GM21619 (cell line): ENCODE measurements around the gene HCFC2.
"Not testable (repeated sequence)": the region's sequence is repeated elsewhere in the genome, so short reads cannot be mapped to it uniquely, and the experiment has no call there.

ENCODE experiments used
- ATAC-seq: cut with Tn5 transposase; IDR thresholded peaks from one replicate; pipeline ENCODE4 v1.9.1; 2021; ENCODE audit not compliant: unreplicated experiment

The HCFC2 gene

DNA sequence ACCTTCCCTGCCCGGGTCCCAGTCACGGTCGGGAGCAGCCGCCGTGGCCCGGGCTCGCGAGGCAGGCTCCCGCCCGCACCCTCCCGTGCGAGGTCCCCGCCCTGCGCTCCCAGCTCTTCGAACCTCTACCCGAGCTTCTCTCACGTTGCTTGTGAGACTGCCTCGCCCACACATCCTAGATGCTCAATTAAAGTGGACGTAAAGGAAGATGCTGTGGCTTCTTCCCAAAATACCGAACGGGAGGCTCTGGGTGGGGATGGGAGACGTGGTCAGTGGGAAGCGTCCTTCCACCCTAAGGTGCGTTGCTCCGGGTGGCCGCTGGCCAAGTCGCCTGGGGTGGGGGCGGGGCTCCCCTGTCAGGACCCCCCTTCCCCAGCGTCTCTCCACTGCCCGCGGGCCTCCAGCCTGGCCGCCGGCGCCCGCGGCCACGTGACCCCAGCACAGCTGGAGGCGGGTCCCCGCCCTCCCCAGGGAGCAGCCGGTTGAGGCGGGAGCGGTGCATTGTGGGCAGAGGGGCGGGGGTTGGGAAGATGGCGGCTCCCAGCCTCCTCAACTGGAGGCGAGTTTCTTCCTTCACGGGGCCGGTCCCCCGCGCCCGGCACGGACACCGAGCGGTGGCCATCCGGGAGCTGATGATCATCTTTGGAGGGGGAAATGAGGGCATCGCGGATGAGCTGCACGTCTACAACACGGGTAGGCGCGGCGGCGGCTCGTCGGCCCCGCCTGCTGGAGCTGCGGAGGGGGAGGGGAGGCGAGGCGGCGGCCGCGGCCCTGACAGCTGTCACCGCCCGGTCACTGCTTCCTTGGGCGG, at the start of gene HCFC2:
Gene HCFC2 (plus strand): TSS at position 501 of the 811 bp plus-strand sequence. CDS start 30 bp downstream, at position 531.
- peak; percentile 86 for ATAC-seq

DNA sequence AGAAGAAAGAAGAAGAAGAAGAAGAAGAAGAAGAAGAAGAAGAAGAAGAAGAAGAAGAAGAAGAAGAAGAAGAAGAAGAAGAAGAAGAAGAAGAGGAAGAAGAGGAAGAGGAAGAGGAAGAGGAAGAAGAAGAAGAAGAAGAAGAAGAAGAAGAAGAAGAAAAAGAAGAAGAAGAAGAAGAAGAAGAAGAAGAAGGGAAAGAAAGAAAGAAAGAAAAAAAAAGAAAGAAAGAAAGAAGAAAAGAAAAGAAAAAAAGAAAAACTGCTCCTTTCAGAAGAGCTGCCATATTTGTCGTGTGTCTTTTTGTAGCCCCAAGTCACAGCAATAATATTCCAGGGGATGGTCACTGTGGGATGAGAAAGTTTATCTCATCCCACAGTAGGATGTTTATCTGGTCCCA, 42.5 kb upstream of the HCFC2 start:
- ATAC-seq = not testable (repeated sequence)

DNA sequence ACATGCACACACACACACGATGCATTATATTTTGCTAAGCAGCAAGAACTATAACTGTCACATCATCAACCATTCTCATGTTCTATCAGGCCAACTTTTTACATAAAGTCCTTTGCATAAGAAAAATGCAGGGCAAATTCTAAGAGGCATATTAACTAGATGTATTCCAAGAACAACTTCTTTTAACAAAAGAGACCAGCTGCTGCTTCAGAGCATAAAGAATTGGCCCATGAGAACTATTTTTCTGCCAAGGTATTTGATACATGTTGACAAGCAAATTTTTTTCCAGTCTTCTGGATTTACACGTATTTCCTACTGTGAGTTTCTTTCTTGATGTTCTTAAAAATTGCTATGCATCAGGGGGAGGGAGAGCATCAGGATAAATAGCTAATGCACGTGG, 41.5 kb upstream of the HCFC2 start:
- no peak for ATAC-seq

- no peak for ATAC-seq
Measured at GRCh38 chr12:104023710-104024109, 40.6 kb upstream of the HCFC2 start.

DNA sequence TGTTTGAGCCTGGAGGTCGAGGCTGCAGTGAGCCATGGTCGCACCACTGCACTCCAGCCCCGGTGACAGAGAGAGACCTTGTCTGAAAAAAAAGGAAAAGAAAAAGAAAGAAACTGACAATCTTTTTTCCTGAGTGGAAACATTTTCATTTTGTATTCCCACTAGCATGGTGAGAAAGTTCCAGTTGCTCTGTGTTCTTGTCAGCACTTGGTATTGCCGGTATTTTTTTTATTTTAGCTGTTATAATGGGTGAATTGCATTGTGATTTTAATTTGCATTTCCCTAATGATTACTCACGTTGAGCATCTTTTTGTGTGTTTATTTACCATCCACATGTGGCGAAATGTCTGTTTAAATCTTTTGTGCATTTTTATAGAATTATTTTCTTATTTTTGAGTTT, 40.0 kb upstream of the HCFC2 start:
- ATAC-seq = no peak

DNA sequence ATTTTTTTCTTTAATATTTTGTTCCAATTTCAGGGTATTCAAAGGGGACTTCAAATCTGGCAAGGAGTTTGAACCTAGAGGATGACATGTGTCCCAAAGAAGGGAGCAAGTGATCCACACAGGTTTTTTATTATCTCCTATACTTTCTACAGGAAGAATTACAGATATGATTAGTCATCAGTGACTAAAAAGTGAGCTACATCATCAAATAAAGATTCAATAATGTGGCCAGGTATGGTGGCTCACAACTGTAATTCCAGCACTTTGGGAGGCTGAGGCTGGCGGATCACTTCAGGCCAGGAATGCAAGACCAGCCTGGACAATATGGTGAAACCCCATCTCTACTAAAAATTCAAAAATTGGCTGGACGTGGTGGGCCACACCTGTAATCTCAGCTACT, 38.6 kb upstream of the HCFC2 start:
- ATAC-seq = no peak

- ATAC-seq = no peak
Measured at GRCh38 chr12:104026841-104027599, 37.3 kb upstream of the HCFC2 start.

DNA sequence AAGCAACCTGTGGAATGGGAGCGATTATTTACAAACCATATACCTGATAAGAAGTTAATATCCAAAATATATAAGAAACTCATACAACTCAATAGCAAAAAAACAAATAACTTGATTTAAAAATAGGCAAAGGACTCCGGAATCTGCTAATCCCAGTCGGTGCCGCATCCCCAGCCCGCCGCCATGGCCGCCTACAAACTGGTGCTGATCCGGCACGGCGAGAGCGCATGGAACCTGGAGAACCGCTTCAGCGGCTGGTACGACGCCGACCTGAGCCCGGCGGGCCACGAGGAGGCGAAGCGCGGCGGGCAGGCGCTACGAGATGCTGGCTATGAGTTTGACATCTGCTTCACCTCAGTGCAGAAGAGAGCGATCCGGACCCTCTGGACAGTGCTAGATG, 33.7 kb upstream of the HCFC2 start:
- not testable (repeated sequence) for ATAC-seq

DNA sequence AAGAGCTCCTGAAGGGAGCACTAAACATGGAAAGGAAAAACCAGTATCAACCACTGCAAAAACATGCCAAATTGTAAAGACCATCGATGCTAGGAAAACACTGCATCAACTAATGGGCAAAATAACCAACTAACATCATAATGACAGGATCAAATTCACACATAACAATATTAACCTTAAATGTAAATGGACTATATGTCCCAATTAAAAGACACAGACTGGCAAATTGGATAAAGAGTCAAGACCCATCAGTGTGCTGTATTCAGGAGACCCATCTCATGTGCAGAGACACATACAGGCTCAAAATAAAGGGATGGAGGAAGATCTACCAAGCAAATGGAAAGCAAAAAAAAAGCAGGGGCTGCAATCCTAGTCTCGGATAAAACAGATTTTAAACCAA, 28.2 kb upstream of the HCFC2 start:
- ATAC-seq = not testable (repeated sequence)

GRCh38 chr12:104039769-104040168, 24.6 kb upstream of the HCFC2 start:
- ATAC-seq = not testable (repeated sequence)

DNA sequence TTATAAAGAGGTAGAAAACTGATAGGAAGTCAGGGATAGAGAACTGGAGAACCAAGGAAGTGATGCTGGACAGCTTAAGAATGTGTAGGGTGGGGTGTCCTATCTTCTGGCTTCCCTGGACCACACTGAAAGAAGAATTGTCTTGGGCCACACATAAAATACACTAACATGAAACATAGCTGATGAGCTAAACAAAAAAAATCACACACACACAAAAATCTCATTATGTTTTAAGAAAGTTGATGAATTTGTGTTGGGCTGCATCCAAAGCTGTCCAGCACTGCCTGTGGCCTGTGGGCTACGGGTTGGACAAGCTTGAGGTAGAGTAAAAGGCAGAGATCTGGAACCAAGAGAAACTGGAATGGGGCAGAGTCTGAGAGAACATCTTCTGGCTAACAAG, 21.8 kb upstream of the HCFC2 start:
- ATAC-seq = no peak

DNA sequence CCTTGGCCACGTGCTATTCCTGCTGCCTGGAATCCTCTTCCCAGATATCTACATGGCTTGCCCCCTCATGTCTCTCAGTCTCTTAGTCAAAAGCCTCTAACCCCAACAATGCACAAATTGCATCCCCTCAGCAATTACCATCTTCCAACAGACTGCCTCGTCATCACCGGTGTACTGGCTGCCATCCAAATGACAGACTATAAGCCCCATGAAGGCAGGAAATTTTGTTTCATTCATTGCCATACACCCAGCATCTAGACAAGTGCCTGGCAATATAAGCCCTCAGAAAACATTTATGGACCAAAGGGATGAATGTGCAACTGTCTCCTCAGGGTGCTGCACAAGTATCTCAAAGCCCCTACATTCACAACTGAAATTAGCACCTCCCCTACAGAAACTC, 20.2 kb upstream of the HCFC2 start:
- ATAC-seq = no peak

- no peak for ATAC-seq
Measured at GRCh38 chr12:104046306-104046705, 18.0 kb upstream of the HCFC2 start.

- ATAC-seq = no peak
Measured at GRCh38 chr12:104048162-104048561, 16.2 kb upstream of the HCFC2 start.

DNA sequence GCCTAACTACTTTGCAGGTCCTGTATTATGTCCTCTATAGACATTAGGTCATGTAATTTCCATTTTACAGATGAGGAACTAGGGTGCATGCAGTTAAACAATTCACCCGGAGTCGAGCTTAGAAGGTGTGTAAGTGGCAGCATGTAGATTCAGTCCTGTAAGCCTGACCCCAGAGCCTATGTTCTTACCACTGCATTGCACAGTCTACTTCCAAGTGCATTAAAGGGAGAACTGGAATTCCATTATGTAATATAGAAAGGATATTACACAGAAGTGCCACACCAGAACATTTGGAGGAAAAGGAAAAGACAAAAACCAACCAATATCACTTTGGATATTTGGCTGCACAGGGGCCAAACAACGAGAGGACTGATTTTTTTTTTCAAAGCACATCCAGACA, 15.5 kb upstream of the HCFC2 start:
- ATAC-seq = no peak

DNA sequence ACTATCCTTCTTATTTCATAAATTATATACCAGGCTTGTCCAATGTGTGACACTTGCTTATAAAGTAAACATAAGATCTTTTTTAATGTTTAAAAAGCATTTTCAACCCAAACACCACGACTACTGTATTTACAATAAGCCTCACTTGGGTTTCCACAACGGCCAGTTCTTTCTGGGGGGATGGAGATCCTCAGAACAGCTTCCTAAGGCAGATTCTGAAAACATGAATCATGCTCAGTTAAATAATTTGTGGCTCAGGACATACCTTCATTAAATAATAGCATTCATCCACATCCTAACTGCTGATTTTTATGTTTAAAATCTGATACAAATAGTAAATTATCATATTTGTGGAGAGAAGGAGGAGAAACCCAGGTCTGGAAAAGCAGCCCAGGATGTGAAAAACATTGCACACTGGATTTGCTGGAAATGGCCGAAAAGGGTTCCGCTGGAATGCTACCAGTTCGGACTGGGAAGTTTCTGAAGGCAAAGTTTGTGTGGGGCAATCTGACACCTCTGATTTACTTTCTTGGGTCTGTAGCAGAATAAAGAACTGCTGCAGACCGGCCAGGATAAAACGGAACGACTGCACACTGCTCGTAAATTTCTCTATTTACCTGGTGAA, 14.9 kb upstream of the HCFC2 start:
- no peak for ATAC-seq

DNA sequence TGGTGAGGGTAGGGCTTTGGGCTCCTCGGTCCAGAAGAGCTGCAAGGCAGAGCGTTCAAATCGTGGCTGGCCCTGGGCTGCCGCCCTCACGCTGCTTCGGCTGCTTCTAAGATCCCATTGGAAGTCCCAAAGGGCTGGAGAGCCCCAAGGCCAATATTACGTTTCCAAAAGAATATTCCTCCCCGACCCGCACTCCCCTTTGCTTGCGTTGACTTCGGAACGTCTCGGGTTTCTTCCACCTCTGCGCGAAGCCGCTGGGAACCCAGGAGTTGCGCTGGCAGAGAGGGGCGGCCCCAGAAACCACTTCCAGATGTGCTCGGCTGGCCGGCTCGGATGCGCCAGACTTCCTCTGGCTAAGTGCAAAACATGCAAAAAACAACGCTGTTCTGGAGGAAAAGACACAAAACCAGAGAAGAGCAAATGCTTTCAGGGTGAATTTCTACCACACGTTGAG, 14.4 kb upstream of the HCFC2 start, which contains the start of gene GLT8D2:
Gene GLT8D2 (minus strand): TSS at position 285 of the 454 bp plus-strand sequence. CDS start 30,539 bp downstream, outside the sequence.
- no peak for ATAC-seq

DNA sequence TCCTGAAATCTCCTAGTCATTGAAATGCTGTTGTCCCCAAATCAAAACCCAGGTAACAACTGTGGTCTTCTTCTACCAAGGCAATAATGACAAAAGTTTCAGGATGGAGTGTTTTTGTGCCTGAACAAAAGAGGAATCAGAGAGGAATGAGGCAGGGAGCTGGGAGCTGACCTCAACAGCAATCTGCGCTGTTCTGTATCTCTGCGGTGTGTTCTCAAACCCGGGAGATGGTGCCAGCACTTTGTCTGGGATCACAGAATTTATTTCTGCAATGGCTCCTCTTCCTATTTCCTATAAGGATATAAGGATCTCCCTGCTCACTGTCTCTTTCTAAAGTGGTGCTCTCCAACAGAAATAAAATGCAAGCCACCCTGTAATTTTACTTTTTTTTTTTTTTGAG, 13.9 kb upstream of the HCFC2 start:
- ATAC-seq = no peak

DNA sequence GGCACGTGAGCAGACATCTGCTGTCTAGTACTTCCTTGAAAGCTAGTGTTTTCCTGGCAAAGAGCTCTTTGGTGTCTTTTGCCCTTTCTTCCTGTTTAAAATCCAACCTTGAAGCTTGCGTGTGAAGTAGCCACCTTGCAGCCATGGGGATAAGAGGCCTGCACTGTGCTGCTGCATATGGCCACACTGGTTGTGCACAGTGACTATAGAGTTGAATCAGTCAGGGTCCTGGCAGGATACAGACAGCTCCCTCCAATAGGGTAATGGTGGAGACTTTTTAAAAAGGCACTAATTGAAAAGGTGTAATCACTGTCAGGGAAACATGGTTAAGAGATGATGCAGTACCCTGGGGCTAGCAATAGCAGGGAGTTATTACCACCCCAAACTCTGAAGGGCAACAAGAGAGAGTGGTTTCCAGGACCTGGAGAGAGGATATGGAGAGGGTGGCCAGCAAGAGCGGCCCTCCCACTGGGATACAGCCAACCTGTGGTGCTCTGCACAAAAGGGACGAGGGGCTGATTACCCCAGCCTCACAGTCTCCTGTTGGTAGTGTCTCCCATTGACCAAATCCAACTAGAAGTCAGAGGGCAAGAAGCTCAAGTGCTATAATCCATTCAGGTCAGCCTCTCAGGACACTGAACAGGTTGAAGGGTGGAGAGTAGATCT, 9.5 kb upstream of the HCFC2 start:
- no peak for ATAC-seq

DNA sequence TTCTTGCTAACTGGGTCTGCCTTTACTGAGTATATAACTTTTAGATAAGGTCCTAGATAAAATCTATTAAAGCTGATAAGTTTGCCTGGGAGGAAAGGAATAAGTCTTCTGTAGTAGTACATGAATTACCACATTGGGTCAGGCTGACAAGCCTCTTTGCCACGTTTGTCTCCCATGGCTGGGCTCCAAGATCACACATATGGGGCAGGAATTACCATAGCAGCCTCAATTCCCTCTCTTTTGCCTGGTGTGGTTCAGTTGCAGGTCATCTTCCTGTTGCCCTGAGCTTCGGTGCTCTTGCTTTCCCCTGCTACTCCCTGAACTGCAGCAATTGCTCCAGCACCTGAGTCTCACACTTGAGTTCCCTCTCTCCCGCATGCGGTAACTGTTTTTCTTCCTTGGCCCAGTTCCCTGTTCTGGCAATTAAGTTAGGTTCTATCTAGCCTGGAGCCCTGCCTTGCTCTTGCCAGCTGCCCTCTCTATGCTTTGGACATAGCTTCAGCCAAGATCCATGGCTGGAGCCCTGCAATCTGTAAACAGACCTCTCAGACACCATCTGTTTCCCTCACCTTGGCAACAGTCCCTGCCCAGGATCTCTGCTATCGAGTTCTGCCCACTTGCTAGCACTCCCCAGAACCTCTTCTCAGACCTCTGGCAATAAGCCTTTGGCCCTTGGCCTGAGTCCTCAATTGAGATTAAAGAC, 8.5 kb upstream of the HCFC2 start:
- ATAC-seq = no peak
